HG03460 (cell line): ENCODE measurements around the gene MTRF1.

Experiments
- ATAC-seq: cut with Tn5 transposase; IDR thresholded peaks from one replicate; pipeline ENCODE4 v1.9.1; 2021; ENCODE audit not compliant: unreplicated experiment

The MTRF1 gene

DNA sequence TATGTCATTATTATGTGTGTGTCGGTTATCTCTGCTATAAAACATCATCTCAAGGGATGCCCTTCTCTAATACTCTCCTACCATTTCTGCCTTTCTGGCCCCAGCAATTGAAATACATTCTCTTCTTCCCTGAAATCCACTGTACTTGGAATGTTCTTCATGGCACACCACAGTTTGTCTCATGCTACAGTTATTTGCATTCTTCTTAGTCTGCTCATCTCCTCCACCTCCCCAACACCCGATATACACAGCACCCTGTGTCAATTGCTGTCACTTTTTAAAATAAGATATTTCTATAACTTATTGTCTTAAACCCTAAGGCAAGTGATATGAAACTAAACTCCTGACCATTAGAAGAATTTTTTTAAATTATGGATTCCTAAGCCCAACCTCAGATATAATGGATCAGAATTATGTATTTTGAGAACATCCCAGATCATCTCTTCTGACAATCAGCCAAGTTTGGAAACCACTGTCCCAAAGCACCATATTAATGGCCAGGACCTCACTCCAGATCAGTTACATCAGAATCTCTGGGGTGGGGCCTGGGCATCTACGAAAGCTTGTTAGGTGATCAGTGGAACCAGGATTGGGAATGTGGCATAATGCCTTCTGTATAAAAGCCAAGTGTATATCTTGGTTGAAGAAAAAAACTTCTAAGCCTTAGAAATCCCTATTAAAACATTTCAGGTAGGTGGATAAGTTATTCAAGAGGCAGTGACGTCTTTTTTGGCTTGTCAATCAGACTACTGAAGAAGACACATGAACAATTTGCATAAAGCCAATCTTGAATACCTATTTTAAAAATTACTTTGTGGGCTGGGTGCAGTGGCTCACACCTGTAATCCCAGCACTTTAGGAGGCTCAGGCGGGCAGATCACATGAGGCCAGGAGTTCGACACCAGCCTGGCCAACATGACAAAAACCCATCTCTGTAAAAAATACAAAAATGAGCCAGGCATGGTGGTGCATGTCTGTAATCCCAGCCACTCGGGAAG lies 39.0 kb downstream of the MTRF1 start:
- ATAC-seq: no peak

DNA sequence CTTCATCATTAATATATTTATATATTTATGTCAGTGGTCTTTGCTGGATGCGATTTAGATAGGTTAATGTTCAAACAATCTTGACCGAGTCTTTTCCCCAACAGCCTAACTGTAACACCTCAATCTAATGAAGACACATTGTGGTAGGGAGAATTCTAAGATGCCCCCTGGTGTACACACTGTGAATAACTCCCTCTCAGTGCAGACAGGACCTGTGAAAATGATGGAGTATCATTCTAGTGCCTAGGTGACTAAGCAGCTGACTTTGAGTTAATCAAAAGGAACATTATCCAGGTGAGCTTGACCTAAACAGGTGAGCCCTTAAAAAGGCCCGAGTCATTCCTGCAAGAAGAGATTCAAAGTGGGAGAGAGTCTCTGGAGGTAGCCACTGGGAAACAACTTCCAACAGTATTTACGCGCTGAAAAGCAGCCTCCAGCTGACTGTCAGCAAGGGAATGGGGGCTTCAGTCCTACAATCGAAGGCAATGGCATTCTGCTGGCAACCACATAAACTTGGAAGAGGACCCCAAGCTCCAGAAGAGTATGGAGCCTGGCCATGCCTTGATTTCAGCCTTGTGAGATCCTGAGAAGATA lies 41.0 kb downstream of the MTRF1 start:
- ATAC-seq: peak; percentile 83

DNA sequence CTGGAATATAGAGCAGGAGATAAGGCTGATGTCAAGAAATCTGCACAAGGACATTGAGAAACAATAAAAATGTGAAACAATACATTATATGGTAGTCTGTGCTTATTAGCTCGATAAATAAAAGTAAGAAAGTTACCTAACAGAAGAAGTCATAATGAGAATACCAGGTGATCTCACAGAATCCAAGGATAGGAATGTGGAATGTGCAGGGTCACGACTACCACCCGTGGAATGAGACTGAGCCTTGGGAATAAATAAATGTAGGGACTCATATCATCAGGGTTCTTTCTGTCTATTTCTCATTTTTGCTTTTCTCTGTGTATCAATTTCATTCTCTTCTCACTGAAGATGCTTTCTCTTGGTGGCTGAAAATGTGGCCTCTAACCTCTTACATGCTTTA lies 43.0 kb downstream of the MTRF1 start:
- ATAC-seq: no peak

DNA sequence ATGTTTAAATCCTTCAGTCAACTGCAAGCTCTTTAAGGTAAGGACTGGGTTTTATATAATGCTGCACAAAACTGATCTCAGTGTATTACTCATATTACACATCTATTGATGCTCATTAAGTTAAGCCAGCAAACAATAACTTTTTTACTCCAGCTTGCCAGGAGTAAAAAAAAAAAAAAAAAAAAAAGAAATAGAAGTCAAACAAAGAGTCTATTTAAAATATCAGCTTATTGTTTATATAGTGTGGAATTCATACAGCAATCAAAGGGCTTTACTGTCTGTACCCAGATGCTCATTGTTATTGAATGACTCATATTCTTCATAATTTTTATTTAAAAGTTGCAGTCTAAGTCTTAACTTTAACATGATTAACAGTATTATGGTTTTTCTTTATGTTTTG lies 47.2 kb downstream of the MTRF1 start:
- no peak for ATAC-seq

DNA sequence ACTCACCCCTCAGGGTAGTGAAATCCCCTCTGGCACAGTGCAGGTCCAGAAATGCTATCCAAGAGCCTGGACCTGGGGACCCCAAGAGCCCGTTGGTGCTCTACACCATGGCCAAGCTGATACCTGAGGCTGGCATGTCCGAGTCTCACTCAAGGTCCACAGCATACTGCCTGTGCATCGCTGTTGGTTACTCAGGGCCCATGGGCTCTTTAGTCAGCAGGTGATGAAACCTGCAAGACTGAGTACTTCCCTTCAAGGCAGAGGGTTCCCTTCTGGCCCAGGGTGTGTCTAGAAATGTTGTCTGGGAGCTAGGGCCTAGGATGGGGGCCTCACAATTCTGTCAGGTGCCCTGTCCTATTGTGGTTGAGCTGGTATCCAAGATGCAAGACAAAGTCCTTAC lies 49.5 kb downstream of the MTRF1 start:
- no peak for ATAC-seq

DNA sequence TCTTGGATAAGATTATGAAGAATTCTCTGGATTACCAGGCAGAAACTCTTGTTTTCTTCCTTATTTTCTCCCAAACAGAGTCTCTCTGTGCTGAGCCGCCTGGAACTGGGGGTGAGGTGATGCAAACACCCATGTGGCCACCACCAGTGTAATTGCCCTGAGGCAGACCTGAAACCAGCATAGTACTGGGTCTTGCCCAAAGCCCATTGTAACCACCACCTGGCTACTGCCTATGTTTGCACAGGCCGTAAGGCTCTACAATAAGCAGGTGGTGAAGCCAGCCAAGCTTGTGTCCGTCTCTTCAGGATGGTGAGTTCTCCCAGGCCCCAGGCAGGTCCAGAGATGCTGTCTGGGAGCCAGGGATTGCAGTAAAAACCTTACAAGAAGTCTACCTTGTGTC lies 50.1 kb downstream of the MTRF1 start:
- no peak for ATAC-seq

DNA sequence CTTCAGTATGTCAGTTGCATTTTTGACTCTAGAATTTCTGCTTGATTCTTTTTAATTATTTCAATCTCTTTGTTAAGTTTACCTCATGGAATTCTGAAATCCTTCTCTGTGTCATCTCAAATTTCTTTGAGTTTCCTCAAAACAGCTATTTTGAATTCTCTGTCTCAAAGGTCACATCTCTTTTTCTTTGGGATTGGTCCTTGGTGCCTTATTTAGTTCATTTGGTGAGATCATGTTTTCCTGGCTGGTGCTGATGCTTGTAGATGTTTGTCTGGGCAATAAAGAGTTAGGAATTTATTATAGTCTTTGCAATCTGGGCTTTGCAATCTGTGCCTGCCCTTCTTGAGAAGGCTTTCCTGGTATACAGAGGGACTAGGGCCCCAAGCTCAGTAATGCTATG lies 50.5 kb downstream of the MTRF1 start:
- no peak for ATAC-seq

DNA sequence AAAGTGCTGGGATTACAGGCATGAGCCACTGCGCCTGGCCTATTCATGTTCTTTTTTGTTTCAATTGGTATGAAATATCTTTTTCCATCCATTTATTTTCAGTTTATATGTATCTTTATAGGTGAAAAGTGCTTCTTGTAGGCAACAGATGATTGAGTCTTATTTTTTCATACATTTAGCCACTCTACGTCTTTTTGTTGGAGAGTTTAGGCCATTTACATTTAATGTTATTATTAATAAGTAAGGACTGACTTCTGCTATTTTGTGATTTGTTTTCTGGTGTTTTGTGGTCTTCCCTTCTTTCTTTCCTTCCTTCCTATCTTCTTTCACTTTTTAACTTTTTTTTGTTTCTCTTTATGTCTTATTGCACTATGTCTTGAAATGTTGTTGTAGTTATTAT lies 52.3 kb downstream of the MTRF1 start:
- ATAC-seq: no peak

DNA sequence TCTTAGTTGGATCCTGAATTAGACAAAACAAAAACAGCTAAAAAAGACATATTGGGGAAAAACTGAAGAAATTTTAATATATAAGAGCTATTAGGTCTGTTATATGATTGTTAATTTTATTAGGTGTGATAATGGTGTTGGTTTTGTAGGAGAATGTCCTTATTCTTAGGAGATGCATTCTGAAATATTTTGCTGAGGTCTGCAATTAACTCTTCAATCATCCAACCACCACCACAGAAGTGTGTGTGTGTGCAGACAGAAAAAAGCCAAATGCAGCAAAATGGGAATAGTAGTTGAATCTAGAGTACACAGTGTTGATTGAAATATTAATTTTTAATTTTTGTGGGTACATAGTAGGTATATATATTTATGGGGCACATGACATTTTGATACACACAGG lies 56.9 kb downstream of the MTRF1 start:
- no peak for ATAC-seq

DNA sequence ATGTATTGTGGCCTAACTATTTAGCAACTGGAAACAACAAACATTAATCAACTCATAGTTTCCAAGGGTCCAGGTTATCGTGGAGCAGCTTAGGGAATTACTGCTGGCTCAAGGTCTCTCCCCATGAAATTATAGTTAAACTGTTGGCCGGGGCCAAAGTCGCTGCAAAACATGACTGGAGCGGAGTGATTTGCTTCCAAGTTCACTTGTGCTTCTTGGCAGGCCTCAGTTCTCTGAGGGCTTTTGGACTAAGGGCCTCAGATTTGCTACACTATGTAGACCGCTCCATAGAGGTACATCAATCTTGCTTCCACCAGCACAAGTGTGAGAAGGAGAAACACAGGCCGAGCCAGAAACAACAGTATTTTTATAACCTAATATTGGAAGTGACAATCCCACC lies 59.6 kb downstream of the MTRF1 start:
- no peak for ATAC-seq

DNA sequence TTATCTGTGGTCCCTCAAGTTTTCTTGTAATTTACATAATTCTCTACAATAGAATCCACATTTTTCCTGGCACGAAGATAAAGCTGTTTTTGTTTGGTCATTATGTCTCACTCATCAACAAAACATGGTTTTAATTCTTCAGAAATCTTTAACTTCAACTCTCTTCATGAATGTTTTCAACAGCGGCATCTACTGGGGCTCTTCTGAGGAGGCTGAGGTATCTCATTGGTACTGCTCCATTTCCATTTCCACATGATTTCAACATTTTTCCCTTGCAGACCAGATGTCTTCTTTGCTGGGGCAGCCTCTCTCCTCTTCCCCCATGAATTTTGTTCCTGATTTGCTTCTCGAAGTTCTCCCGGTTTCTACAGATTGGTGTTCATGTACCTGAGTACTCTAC lies 63.2 kb downstream of the MTRF1 start:
- ATAC-seq: no peak

DNA sequence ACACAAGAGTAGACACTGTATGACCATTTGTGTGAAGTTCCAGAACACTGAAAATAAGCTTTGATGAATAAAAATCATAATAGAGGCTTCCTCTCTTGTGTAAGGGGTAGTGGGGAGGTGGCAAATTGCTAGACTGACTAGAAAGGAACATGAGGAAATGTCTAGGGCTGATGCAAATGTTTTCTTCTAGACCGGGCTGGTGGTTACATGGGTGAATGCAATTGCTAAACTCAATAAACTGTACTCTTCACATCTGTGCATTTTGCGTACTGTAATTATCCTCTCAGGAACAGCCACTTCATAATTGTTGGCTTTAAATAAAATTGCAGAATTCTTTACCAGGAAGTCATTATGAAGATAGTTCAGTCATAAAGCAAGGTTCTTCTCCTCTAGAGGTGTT lies 63.9 kb downstream of the MTRF1 start:
- peak; percentile 69 for ATAC-seq

DNA sequence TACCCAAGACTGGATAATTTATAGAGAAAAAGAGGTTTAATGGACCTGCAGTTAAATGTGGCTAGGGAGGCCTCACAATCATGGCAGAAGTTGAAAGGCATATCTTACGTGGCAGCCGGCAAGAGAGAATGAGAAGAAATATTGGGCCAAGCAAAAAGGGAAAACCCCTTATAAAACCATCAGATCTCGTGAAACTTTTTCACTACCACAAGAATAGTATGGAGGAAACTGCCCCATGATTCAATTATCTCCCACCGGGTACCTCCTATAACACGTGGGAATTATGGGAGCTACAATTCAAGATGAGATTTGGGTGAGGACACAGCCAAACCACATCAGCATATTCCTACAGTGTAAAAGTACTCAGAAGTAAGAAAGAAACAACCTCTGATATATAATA lies 64.3 kb downstream of the MTRF1 start:
- ATAC-seq: no peak

DNA sequence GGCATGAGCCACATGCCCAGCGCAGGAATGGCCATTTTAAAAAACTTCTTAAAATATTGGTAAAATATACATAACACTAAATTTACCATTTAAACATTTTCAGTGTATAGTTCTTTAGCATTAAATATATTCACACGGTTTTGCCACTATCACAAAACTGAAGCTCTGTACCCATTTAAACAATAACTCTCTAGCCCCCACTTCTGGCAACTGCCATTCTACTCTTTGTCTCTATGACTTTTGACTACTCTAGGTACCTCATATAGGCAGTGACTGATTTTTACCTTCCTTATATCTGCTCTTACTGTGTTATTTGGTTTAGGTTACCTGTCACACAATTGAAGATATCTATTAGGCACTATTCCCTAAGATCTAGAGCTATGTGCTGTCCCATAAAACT lies 66.8 kb downstream of the MTRF1 start:
- no peak for ATAC-seq

DNA sequence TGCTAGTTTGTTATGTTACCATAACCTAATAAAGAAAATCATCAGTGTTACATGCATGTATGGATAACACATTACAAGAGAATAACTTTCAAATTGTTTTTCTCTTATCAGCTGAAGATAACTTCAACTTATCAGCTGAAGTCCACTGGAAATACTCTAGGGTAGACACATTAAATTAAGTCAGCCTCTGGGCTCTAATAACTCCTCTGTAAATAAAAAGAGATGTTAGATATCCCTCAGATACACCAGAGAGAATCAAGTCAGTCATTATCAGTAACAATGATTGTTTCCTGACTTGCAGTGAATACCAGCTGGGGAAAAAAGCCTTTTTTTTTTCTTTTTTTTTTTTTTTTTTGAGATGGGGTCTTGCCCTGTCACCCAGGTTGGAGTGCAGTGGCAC lies 67.4 kb downstream of the MTRF1 start:
- ATAC-seq: no peak

DNA sequence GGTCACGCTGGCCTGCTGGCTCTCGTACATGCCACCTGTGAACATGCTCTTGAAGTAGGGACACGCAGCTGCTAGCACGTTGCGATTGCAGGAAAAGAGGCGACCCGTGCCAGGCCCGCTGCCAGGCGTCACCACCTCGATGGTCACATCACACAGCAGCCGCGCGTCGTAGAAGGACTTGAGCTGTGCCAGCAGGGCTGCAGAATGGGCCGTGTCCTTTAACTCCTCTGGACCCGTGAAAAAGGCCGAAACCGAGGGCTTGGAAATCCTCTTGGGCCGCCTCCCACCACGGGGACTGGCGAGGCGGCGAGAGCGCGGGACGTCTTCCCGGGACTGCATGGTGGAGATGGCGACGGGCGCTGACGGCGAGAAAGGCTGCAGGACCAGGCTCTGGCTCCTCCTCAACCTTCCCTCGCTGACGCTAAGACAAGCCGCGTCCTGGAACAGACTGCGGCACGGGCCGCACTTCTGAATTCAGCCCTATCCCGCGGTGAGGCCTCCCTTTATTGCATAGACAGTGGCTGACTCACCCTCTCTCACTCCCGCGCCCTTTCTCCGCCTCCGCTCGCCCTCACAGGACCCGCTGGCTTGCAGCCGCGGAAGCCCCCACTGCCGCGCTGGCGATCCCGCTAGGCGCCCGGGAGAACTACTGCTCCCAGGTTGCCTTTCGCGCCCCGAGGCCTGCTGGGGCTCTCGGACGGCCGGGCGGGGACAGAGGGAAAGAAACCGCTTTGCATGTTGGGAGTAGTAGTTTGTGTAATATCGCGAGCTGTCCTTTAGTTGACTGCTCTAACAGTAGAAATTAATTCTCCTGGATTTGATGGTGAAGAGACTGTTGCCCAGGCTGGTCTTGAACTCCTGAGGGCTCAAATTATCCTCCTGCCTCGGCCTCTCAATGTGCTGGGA lies 69.2 kb downstream of the MTRF1 start, which contains the start of gene KBTBD7:
Gene KBTBD7 (minus strand): TSS at position 651 of the 906 bp plus-strand sequence. CDS start 312 bp downstream, at position 339.
- ATAC-seq: peak; percentile 98

DNA sequence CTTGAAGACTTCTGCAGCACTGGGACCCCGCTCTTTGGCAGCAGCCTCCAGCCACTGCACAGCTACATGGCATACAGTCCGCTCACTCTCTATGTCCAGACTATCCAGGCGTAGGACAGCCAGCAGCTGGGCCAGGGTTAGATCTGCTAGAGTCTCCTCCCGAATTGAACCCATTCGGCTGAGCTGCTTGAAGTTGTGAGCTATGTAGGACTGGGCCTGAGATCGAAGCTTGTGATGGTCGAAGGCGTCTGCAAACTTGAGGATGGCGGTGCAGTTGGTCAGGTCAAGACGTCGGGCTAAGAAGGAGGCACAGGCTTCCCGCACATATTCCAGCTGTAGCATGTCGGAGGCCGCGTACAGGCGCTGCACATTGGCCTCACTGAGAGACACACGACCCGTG lies 69.9 kb downstream of the MTRF1 start:
- no peak for ATAC-seq

DNA sequence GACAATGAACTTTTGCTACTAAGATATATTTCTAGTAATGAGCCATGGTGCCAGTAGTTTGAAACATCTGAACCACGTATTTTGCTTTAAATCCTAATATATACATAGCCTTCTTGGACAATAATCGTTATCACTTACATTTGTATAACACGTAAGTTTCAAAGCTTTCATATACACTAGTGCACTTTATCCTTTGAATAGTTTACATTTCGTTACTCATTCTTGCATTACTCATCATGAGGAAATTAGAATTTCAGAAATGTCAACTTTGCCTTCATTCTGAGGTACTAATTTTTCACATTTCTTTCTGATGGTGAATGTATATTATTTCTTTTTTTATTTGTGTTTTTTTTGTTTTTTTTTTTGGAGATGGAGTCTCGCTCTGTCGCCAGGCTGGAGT lies 74.8 kb downstream of the MTRF1 start:
- ATAC-seq: no peak

DNA sequence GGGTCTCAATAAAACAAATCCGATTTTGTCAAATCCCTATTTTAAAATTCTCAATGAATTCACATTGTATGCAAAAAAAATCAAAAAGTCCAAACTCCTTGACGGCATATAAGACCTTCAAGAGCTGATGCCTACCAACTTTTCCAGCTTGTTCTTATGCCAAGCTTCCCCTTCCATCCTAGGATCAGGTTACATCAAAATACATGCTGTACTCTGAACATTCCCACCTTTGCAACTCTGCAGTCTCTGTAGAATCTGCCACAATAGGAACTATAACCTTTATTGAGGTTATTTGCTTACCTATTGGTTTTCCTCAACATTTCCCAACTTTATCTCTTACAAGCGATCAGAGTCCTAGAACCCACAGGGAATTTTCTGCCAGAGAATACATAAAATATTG lies 76.9 kb downstream of the MTRF1 start:
- no peak for ATAC-seq

DNA sequence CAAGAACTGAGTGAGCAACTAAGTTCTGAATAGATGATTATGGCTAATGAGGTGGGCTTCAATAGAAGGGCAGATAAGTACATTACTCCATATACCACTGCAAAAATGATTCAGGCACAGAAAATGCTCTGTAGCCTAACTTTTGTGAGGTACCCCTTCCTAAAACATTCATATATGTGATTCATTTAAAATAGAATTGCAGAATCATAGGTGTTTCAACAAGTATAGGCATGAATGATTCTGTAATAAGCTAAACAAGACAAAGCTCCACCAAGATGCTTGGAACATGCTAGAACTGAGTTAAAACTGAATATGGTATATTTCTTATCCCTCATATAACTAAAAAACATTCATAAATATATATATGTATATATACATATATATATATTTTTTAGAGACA lies 81.1 kb downstream of the MTRF1 start:
- no peak for ATAC-seq

DNA sequence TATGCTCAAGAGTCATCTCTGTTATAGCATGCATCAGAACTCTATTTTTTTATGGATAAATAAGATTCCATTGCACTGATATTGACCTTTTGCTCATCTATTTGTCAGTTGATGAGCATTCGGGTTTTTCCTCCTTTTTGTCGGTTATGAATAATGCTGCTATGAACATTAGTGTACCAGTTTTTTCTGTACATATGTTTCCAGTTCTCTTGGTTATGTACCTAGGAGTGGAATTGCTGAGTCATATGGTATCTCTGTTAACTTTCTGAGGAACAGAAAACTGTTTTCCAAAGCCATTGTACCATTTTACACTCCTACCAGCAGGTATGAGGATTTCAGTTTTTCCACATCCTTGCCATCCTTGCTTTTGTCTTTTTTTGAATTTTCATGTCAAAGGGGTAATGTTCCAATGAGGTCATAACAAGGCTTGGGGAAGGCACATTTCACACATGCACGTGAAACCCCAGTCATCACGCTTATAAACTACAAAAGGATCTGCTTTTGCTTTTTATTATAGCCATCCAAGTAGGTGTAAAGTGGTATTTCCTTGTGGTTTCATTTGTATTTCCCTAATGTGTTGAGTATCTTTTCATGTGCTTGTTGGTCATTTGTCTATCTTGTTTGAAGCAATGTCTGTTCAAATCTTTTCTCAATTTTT lies 83.7 kb downstream of the MTRF1 start:
- ATAC-seq: no peak
